ENCODE measurements around the gene LIPF.

Gene LIPF

DNA sequence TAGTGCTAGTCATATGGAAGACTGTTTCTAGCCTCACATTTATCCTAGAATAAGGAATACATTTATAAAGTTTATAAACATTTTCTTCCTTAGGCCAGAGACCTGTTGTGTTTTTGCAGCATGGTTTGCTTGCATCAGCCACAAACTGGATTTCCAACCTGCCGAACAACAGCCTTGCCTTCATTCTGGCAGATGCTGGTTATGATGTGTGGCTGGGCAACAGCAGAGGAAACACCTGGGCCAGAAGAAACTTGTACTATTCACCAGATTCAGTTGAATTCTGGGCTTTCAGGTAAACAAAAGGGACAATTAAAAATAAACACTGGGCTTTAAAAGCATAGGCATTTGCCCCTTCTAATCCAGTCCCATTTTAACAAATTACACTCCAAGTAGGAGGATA is 4.2 kb downstream of the LIPF start:
- Histone ChIP-seq H3K36me3 (no peaks in the 10 kb centered on the region), H3K9me3 (ENCODE audit: severe bottlenecking) (no peaks in the 10 kb centered on the region), H3K4me3 (ENCODE audit: low read depth, low read length) (no peak overlapping the region), H3K27ac (no peak overlapping the region), H3K27me3 (ENCODE audit: insufficient read depth, low read depth, severe bottlenecking) (no peaks in the 10 kb centered on the region)
- DNase-seq = no peak
- TF ChIP-seq, protein P1, sequence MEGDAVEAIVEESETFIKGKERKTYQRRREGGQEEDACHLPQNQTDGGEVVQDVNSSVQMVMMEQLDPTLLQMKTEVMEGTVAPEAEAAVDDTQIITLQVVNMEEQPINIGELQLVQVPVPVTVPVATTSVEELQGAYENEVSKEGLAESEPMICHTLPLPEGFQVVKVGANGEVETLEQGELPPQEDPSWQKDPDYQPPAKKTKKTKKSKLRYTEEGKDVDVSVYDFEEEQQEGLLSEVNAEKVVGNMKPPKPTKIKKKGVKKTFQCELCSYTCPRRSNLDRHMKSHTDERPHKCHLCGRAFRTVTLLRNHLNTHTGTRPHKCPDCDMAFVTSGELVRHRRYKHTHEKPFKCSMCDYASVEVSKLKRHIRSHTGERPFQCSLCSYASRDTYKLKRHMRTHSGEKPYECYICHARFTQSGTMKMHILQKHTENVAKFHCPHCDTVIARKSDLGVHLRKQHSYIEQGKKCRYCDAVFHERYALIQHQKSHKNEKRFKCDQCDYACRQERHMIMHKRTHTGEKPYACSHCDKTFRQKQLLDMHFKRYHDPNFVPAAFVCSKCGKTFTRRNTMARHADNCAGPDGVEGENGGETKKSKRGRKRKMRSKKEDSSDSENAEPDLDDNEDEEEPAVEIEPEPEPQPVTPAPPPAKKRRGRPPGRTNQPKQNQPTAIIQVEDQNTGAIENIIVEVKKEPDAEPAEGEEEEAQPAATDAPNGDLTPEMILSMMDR (IDR thresholded peaks at IDR 0.05; ENCODE audit: low read depth, low read length) = no peak

DNA sequence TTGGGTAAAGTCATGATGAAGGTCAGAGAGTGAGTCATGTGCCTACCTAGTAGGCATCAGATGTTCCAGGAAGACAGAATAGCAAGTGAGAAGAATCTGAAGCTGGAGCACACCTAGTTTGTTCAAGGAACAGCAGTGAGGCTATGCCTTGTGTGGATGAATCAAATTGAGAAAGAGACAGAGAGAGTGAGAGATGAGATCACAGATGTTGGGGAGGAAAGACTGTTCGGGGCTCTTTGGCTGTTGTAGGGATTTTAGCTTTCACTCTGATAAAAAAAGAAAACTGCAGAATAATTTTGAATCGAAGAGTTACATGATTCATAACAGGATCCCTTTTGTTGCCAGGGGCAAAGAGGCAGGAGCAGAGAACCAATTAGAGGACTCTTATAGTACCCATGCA is 6.3 kb downstream of the LIPF start:
- Histone ChIP-seq H3K27me3 (ENCODE audit: insufficient read depth, low read depth, severe bottlenecking) (no peaks in the 10 kb centered on the region), H3K27ac (no peak overlapping the region), H3K36me3 (no peaks in the 10 kb centered on the region), H3K9me3 (ENCODE audit: severe bottlenecking) (no peaks in the 10 kb centered on the region), H3K4me3 (ENCODE audit: low read depth, low read length) (no peak overlapping the region)
- TF ChIP-seq, protein P1 (IDR thresholded peaks at IDR 0.05; ENCODE audit: low read depth, low read length) = no peak
- no peak for DNase-seq

DNA sequence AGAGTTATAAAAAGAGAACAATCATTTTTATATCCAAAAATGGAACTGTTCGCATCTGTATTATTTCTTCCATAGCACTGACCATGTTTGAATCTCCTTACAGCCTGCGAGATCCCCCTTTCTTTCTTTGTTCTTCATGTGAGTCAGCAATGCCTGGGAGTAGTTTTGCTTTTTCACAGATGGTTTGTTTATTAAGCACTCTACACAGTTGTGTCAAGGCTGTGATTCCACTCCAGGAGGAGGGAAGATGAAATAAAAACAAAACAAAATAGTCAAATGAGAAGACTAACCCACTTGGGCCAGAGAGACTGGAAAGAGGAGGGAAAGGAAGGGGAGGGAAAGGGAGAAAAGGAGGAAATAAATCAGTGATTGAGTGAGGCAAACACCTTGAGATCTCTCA is 7.8 kb downstream of the LIPF start:
- DNase-seq = no peak
- no peaks in the 10 kb centered on the region for H3K9me3 ChIP-seq (ENCODE audit: severe bottlenecking)
- no peaks in the 10 kb centered on the region for H3K36me3 ChIP-seq
- no peak overlapping the region for H3K4me3 ChIP-seq (ENCODE audit: low read depth, low read length)
- H3K27ac ChIP-seq = no peak overlapping the region
- TF ChIP-seq, protein P1 (IDR thresholded peaks at IDR 0.05; ENCODE audit: low read depth, low read length) = no peak
- H3K27me3 ChIP-seq (ENCODE audit: insufficient read depth, low read depth, severe bottlenecking) = no peaks in the 10 kb centered on the region

DNA sequence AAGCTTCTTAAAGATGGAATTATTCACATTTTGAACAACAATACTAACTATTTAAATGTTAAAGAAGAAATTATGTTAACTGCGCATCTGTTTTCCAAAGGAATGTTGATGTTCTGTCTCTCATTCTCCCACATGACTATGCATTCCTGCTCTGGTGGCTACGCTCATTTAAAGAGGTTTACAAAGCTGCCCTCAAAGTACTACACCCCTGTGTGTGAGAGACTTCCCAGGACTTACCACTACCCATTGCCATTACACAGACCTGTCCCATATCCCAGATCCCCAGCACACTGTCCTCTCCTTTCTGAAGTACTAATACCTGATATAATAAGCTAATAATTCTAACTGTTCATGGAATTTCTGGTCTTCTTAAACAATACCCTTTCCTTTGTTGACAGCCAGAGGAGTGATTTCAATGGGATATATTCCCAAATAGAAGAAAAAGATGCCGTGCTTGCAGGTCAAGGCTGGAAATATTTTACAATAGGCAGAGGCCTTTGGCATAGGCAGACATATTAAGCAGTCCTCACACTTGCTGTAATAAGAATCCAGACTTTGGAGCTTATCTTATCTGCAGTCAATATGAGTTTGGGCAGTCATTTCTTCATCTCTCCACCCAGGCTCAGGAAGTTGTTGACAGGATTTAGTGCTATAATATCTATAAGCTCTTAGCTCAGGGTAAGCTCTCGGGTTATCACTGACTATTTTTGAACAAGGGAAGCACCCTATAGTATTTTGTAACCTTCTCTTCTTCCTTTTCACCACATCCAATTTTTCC is 12.2 kb downstream of the LIPF start:
- Histone ChIP-seq H3K36me3 (no peaks in the 10 kb centered on the region), H3K27me3 (ENCODE audit: insufficient read depth, low read depth, severe bottlenecking) (no peaks in the 10 kb centered on the region), H3K27ac (no peak overlapping the region), H3K4me3 (ENCODE audit: low read depth, low read length) (no peak overlapping the region), H3K9me3 (ENCODE audit: severe bottlenecking) (no peaks in the 10 kb centered on the region)
- no peak for DNase-seq
- TF ChIP-seq, protein P1 (IDR thresholded peaks at IDR 0.05; ENCODE audit: low read depth, low read length) = no peak

DNA sequence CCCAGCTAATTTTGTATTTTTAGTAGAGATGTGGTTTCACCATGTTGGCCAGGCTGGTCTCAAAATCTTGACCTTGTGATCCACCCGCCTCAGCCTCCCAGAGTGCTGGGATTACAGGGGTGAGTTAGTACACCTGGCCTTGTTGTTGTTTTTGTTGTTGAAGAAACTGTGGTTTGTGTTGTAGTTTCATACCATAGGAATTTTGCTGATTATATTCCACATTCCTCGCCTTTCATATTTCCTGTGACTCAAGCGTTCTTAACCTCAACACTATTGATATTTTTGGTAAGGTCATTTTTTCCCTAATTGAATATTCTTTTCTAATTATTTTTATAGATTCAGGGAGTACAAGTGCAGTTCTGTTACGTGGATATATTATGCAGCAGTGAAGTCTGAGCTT is 16.7 kb downstream of the LIPF start:
- no peak for DNase-seq
- no peak overlapping the region for H3K27ac ChIP-seq
- H3K36me3 ChIP-seq = no peaks in the 10 kb centered on the region
- H3K27me3 ChIP-seq (ENCODE audit: insufficient read depth, low read depth, severe bottlenecking) = no peaks in the 10 kb centered on the region
- TF ChIP-seq, protein P1 (IDR thresholded peaks at IDR 0.05; ENCODE audit: low read depth, low read length) = no peak
- H3K9me3 ChIP-seq (ENCODE audit: severe bottlenecking) = no peaks in the 10 kb centered on the region
- H3K4me3 ChIP-seq (ENCODE audit: low read depth, low read length) = no peak overlapping the region

DNA sequence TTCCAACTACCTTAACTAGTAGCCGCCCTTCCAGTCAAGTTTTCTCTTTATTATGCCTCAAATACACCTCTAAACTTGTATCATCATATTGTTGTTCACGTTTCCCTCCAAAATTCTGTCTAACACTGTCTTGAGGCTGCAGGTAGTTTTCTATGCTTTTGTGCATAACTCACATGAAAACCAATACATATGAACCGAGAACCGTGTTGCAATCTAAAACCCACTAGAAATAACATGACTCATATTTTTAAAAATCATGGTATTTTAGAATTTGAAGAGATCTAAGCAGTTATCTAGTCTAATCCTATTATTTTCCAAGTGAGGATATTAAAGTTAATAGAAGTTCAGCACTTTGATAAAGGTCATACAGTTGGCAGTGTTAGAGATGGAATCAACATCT is 18.2 kb downstream of the LIPF start:
- TF ChIP-seq, protein P1 (IDR thresholded peaks at IDR 0.05; ENCODE audit: low read depth, low read length) = no peak
- Histone ChIP-seq H3K4me3 (ENCODE audit: low read depth, low read length) (no peak overlapping the region), H3K27me3 (ENCODE audit: insufficient read depth, low read depth, severe bottlenecking) (no peaks in the 10 kb centered on the region), H3K27ac (no peak overlapping the region), H3K36me3 (no peaks in the 10 kb centered on the region), H3K9me3 (ENCODE audit: severe bottlenecking) (no peaks in the 10 kb centered on the region)
- no peak for DNase-seq
